ENCODE results near the gene PTH1R. TPM values are rescaled to one million over a fixed set of nuclear protein-coding genes. Genes with fewer than 3 reads are reported as not detected.

PTH1R gene
- total RNA-seq, 1 donor = not detected

- no peak for TF ChIP-seq CTCF (IDR thresholded peaks at IDR 0.05; ENCODE audit: insufficient read depth, low read length)
- no peak overlapping the region for H3K4me3 ChIP-seq (ENCODE audit: low read depth, low read length)
- no peak for DNase-seq (ENCODE audit: low read depth)
Measured at GRCh38 chr3:46893763-46894162, 16.2 kb downstream of the PTH1R start.

- no peak overlapping the region for H3K4me3 ChIP-seq (ENCODE audit: low read depth, low read length)
- no peak for DNase-seq (ENCODE audit: low read depth)
- TF ChIP-seq CTCF (IDR thresholded peaks at IDR 0.05; ENCODE audit: insufficient read depth, low read length) = no peak
Measured at GRCh38 chr3:46894256-46894655, 16.7 kb downstream of the PTH1R start.

- DNase-seq (ENCODE audit: low read depth) = peak; percentile 53
- peak; percentile 90 for TF ChIP-seq CTCF (IDR thresholded peaks at IDR 0.05; ENCODE audit: insufficient read depth, low read length)
- H3K4me3 ChIP-seq (ENCODE audit: low read depth, low read length) = no peak overlapping the region
Measured at GRCh38 chr3:46895204-46895660, 17.7 kb downstream of the PTH1R start.

GRCh38 chr3:46895761-46896160 is 18.2 kb downstream of the PTH1R start:
- TF ChIP-seq CTCF (IDR thresholded peaks at IDR 0.05; ENCODE audit: insufficient read depth, low read length) = no peak
- H3K4me3 ChIP-seq (ENCODE audit: low read depth, low read length) = no peak overlapping the region
- DNase-seq (ENCODE audit: low read depth) = no peak

GRCh38 chr3:46896386-46896785 is 18.9 kb downstream of the PTH1R start:
- TF ChIP-seq CTCF (IDR thresholded peaks at IDR 0.05; ENCODE audit: insufficient read depth, low read length) = no peak
- H3K4me3 ChIP-seq (ENCODE audit: low read depth, low read length) = no peak overlapping the region
- DNase-seq (ENCODE audit: low read depth) = no peak

- no peak for TF ChIP-seq CTCF (IDR thresholded peaks at IDR 0.05; ENCODE audit: insufficient read depth, low read length)
- DNase-seq (ENCODE audit: low read depth) = no peak
- H3K4me3 ChIP-seq (ENCODE audit: low read depth, low read length) = no peak overlapping the region
Measured at GRCh38 chr3:46897031-46897430, 19.5 kb downstream of the PTH1R start.

GRCh38 chr3:46897829-46898320 is 20.4 kb downstream of the PTH1R start:
- no peak for TF ChIP-seq CTCF (IDR thresholded peaks at IDR 0.05; ENCODE audit: insufficient read depth, low read length)
- no peak overlapping the region for H3K4me3 ChIP-seq (ENCODE audit: low read depth, low read length)
- DNase-seq (ENCODE audit: low read depth) = no peak
